Measurements from ENCODE around the gene MACF1. TPM values are rescaled to one million over a fixed set of nuclear protein-coding genes. Genes with fewer than 3 reads are reported as not detected.
A peak's percentile ranks its signal among the peaks of the same experiment; 100 is the strongest.

MACF1 gene
- total and polyA plus RNA-seq, 2 of the 13 experiments (the other 11 are each of a cell fraction or from before 2014, with no cell fraction given): 36.7 to 65.4 TPM

GRCh38 chr1:39409055-39409816 is 204.7 kb downstream of the MACF1 start (continued):
- TF ChIP-seq ZBTB40 (IDR thresholded peaks at IDR 0.05): no peak
- TF ChIP-seq ZBTB40 (CRISPR knock-in tag; IDR thresholded peaks at IDR 0.05): no peak
- no peak for TF ChIP-seq ZNF383 (CRISPR knock-in tag; IDR thresholded peaks at IDR 0.05; ENCODE audit: borderline replicate concordance)
- TF ChIP-seq CENPX (CRISPR knock-in tag; IDR thresholded peaks at IDR 0.05): no peak
- no peak for TF ChIP-seq ZC3H13 (CRISPR knock-in tag; IDR thresholded peaks at IDR 0.05)
- no peak for TF ChIP-seq ZNF296 (CRISPR knock-in tag; conservative IDR thresholded peaks at IDR 0.05)
- TF ChIP-seq ZNF468 (CRISPR knock-in tag; IDR thresholded peaks at IDR 0.05): peak; percentile 60; the same call in 1 of the 2 replicates
- peak; percentile 54 for TF ChIP-seq GABPA (IDR thresholded peaks at IDR 0.05; ENCODE audit: low read depth, low read length)
- peak; percentile 82 for TF ChIP-seq GABPA (CRISPR knock-in tag; IDR thresholded peaks at IDR 0.05; ENCODE audit: low read depth)
- no peak for TF ChIP-seq CC2D1A (CRISPR knock-in tag; IDR thresholded peaks at IDR 0.05)
- no peak for TF ChIP-seq ZNF564 (CRISPR knock-in tag; IDR thresholded peaks at IDR 0.05)
- TF ChIP-seq SIN3A (IDR thresholded peaks at IDR 0.05; ENCODE audit: borderline replicate concordance, low read depth, low read length): no peak; the same call in 1 of the 2 replicates
- TF ChIP-seq FOSL2 (CRISPR knock-in tag; IDR thresholded peaks at IDR 0.05): no peak
- no peak for TF ChIP-seq ZNF275 (CRISPR knock-in tag; IDR thresholded peaks at IDR 0.05; ENCODE audit: borderline replicate concordance)
- TF ChIP-seq ZNF761 (CRISPR knock-in tag; conservative IDR thresholded peaks at IDR 0.05): peak; percentile 81; the same call in 1 of the 2 replicates
- TF ChIP-seq NCOR1 (IDR thresholded peaks at IDR 0.05; ENCODE audit: borderline replicate concordance, low read length): no peak
- TF ChIP-seq TBL1XR1 (IDR thresholded peaks at IDR 0.05; ENCODE audit: borderline replicate concordance, low read length, partially characterized antibody): no peak

Data from HepG2 (cell line).